LNCAP (cell line): Measurements from ENCODE around the gene SNX10.

Experiments
- TF ChIP-seq, protein P1 (sequence below): fragments of 450-650 bp; IDR thresholded peaks from 2 replicates; pipeline ENCODE4 v1.5.1; 2017; ENCODE audit warnings: mild to moderate bottlenecking

The SNX10 gene

DNA sequence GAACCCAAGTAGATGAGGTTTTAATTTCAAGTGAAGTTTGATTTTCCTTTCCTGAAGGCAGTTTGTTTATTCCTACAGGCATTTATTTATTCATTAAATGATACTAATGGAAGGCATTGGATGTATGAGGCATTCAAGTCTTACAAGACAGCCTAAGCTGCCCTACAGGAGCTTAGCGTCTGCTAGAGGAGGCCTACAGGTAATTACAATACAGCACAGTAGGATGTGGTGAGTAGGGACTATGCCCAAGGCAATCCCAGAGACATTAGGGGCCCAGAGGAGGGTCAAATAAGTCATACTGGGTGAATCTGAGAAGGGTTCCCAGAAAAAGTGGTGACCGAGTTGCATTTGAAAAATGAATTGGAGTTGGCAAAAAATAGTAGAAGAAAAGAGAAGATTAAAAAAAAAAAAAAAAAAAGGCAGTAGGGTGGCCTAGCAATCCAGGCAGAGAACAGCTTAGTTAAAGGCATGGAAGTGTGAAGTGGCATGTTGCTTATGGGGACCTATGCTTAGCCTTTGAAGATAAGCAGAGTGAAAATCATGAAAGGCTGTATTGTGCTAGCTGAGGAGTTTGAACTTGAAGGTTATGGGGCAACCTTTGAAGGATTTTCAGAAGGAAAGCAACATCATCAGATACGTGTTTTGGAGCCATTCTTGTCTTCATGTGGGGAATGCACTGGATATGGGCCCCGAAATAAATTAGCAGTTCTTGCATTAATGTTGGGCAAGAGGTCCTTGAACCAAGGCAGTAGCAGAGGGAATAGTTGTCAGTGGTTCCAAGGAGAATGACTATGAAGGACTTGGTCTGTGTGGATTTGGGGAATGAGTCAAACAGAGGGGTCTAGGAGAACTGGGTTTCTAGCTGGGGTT is 65.5 kb downstream of the SNX10 start:
- TF ChIP-seq, protein P1, sequence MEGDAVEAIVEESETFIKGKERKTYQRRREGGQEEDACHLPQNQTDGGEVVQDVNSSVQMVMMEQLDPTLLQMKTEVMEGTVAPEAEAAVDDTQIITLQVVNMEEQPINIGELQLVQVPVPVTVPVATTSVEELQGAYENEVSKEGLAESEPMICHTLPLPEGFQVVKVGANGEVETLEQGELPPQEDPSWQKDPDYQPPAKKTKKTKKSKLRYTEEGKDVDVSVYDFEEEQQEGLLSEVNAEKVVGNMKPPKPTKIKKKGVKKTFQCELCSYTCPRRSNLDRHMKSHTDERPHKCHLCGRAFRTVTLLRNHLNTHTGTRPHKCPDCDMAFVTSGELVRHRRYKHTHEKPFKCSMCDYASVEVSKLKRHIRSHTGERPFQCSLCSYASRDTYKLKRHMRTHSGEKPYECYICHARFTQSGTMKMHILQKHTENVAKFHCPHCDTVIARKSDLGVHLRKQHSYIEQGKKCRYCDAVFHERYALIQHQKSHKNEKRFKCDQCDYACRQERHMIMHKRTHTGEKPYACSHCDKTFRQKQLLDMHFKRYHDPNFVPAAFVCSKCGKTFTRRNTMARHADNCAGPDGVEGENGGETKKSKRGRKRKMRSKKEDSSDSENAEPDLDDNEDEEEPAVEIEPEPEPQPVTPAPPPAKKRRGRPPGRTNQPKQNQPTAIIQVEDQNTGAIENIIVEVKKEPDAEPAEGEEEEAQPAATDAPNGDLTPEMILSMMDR = no peak

DNA sequence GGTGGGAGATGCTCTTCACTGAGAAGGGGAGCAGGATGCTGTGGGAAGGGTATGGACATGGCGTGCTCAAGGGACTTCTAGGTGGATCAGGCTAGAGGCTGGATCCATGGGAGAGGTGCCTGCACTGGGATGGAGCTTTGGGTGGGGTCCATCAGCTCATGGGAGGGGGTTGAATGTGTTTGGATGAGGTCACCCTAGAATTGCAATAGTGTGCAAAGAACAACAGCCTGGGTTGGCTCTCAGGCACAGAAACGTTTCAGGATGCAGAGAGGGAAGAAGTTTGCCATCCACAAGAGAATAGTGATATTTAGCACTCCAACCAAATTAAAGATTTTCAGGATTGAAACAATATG is 66.1 kb downstream of the SNX10 start:
- TF ChIP-seq, protein P1 = no peak

DNA sequence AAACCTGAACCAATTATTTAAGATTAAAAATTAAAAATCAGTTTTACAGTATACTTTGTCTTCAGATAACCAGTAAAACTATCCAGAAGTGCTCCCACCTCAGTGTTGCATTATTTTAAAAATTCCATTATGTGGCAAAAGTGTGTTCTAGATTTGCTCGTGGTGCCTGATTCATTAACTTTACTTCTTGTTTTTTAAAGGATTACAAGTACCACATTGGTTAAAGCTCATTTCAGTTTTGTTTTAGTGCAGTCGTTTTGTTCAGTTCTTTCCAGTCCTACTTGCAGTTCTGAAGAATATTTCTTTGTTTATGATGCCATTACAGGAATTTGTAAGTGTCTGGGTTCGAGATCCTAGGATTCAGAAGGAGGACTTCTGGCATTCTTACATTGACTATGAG is 69.0 kb downstream of the SNX10 start:
- TF ChIP-seq, protein P1 = no peak

DNA sequence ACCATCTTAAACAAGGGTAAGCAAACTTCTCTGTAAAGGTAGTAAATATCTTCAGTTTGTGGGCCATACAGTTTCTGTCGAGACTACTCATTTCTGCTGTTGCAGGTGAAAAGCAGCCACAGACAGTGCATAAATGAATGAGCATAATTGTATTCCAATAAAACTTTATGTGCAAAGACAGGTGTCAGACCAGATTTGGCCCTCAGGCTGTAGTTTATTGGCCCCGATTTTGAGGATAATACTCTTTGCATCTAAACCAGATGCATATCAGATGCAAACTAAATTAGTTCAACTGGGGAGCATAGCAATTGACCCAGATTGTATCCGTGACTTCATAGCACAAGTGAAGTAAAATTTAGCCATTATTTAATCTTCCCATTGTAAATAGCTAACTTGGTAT is 70.0 kb downstream of the SNX10 start:
- TF ChIP-seq, protein P1 = no peak

DNA sequence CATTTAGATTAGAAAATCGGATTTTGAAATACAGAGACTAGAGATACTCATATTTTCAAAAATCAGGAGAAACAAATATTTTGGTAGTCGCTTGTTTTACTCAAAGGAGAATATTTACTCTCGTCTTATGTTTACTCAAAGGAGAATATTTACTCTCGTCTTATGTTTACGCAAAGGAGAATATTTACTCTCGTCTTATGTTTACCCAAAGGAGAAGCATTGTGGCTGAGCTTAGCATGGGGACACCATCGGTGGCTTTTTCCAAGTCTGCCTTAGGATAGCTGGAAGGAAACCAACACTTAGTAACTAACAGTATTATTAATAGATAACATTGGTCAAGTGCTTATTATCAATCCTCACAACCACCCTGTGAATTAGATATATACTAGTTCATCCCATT is 71.8 kb downstream of the SNX10 start:
- TF ChIP-seq, protein P1 = no peak

DNA sequence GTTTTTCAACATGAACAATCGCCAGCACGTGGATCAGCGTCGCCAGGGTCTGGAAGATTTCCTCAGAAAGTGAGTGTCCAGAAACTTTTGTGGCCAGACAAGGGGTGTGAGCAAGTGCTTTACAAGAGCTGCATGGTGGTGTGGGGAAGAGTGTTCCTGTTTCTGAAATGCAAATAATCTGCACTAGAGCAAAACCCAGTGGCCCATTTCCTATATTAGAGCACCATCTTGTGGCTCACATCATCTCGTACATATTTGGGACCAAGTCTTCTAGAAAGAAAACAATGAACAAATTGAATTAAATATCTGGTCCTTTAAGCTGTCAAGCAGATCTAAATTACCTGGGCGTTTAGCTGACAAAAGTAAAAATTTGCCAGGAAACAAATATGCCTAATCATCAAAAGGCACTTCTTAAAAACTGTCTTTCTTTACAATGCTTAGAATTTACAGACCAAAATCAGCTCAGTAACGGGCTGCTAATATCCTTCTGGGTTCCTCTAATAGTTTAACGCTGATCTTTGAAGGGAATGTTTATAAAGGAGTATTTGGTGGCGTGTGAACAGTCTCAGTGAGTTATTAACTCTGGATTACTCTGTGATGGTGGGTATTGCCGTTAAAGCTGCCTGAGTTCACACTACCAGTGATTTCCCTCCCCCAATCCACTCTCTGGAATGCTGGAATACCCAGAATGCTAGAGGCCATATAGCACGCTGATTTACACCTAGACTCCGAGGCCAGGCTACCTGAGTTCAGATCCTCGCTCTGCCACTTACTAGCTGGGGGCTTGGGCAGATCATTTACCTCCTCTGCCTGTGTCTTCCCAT is 73.6 kb downstream of the SNX10 start:
- TF ChIP-seq, protein P1 = peak; percentile 77

DNA sequence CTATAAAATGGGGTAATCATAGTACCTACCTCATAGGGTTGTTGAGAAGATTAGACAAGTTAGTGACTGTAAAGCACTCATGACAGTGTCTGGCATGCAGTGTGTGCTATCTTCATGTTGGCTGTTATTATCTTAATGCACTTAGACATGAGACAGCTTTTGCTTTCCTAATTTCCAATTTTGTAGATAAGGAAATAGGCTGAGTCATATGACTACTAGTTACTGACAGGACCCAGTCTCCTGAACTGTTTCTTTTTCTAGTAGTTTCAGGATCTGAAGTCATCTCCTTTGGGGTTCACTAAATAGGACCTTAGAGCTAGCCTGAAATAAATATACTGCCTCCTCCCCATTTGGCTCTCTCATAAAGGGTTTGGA is 74.2 kb downstream of the SNX10 start:
- TF ChIP-seq, protein P1 = no peak
